Endothelial cell (in vitro differentiated cells): ENCODE measurements around the gene TBPL2. TPM values are rescaled to one million over a fixed set of nuclear protein-coding genes. Genes with fewer than 3 reads are reported as not detected.
"Not testable (repeated sequence)": the region's sequence is repeated elsewhere in the genome, so short reads cannot be mapped to it uniquely, and the experiment has no call there.

Experiments
- DNase-seq: peaks from one replicate; pipeline ENCODE4 v3.0.0; 2021; ENCODE audit warnings: low spot score
- H3K27ac Mint-ChIP-seq: one replicate; pipeline ENCODE4 v1.8.0; 2021; ENCODE audit warnings: mixed read lengths, inconsistent platforms; ENCODE audit not compliant: unreplicated experiment
- H3K27me3 Mint-ChIP-seq: one replicate; pipeline ENCODE4 v1.8.0; 2021; ENCODE audit warnings: mild to moderate bottlenecking, moderate library complexity, mixed read lengths, inconsistent platforms; ENCODE audit not compliant: unreplicated experiment
- H3K36me3 Mint-ChIP-seq: one replicate; pipeline ENCODE4 v1.8.0; 2021; ENCODE audit warnings: mild to moderate bottlenecking, low read depth, mixed read lengths, inconsistent platforms; ENCODE audit not compliant: unreplicated experiment
- H3K4me1 Mint-ChIP-seq: one replicate; pipeline ENCODE4 v1.8.0; 2021; ENCODE audit warnings: mild to moderate bottlenecking, mixed read lengths, inconsistent platforms; ENCODE audit not compliant: unreplicated experiment
- H3K4me3 Mint-ChIP-seq: one replicate; pipeline ENCODE4 v1.8.0; 2021; ENCODE audit warnings: mild to moderate bottlenecking, mixed read lengths, inconsistent platforms; ENCODE audit not compliant: unreplicated experiment
- H3K9me3 Mint-ChIP-seq: one replicate; pipeline ENCODE4 v1.8.0; 2021; ENCODE audit warnings: mixed read lengths, inconsistent platforms; ENCODE audit not compliant: unreplicated experiment
- CTCF ChIP-seq: fragments of 200-600 bp; sonication (generic); IDR thresholded peaks from one replicate; pipeline ENCODE4 v1.5.0; 2021; ENCODE audit warnings: antibody characterized with exemption; ENCODE audit not compliant: unreplicated experiment
- total RNA-seq: library from RNA; stranded (reverse); fragmentation: NEBNext Ultra II Directional; extraction: Animal tissue kit (Norgen Biotek cat#: 25700); gene quantifications from one replicate; pipeline ENCODE4 v1.2.1, GENCODE V29; 2021; ENCODE audit not compliant: unreplicated experiment

TBPL2 gene
- total RNA-seq, 1 donor from 2014 or later = not detected

- no peaks in the 10 kb centered on the region for H3K36me3 Mint-ChIP-seq
- TF ChIP-seq CTCF = no peak
- no peaks in the 10 kb centered on the region for H3K27me3 Mint-ChIP-seq
- H3K27ac Mint-ChIP-seq = no peak overlapping the region
- no peaks in the 10 kb centered on the region for H3K4me1 Mint-ChIP-seq
- H3K9me3 Mint-ChIP-seq = no peaks in the 10 kb centered on the region
- no peak for DNase-seq
- no peak overlapping the region for H3K4me3 Mint-ChIP-seq
Measured at GRCh38 chr14:55473786-55474185, 33.4 kb upstream of the TBPL2 start.

GRCh38 chr14:55470025-55470424 is 29.6 kb upstream of the TBPL2 start:
- Mint-ChIP-seq H3K9me3 (no peaks in the 10 kb centered on the region), H3K27me3 (no peaks in the 10 kb centered on the region), H3K4me1 (no peaks in the 10 kb centered on the region), H3K4me3 (no peak overlapping the region), H3K27ac (no peak overlapping the region), H3K36me3 (no peaks in the 10 kb centered on the region)
- no peak for DNase-seq
- no peak for TF ChIP-seq CTCF

- no peak for DNase-seq
- Mint-ChIP-seq H3K4me3 (no peak overlapping the region), H3K27me3 (peaks cover 1% of the 10 kb centered on the region), H3K9me3 (no peaks in the 10 kb centered on the region), H3K4me1 (no peaks in the 10 kb centered on the region), H3K27ac (no peak overlapping the region), H3K36me3 (no peaks in the 10 kb centered on the region)
- TF ChIP-seq CTCF = no peak
Measured at GRCh38 chr14:55467307-55467706, 26.9 kb upstream of the TBPL2 start.

- Mint-ChIP-seq H3K27me3 (peaks cover 3% of the 10 kb centered on the region), H3K36me3 (peaks cover 5% of the 10 kb centered on the region), H3K4me1 (peaks cover 4% of the 10 kb centered on the region), H3K27ac (no peak overlapping the region), H3K9me3 (no peaks in the 10 kb centered on the region), H3K4me3 (no peak overlapping the region)
- DNase-seq = no peak
- no peak for TF ChIP-seq CTCF
Measured at GRCh38 chr14:55458800-55459515, 18.5 kb upstream of the TBPL2 start.

- H3K36me3 Mint-ChIP-seq = peaks cover 5% of the 10 kb centered on the region
- H3K27ac Mint-ChIP-seq = no peak overlapping the region
- H3K9me3 Mint-ChIP-seq = no peaks in the 10 kb centered on the region
- no peak for TF ChIP-seq CTCF
- peaks cover 6% of the 10 kb centered on the region for H3K4me1 Mint-ChIP-seq
- DNase-seq = no peak
- H3K4me3 Mint-ChIP-seq = no peak overlapping the region
- H3K27me3 Mint-ChIP-seq = peaks cover 2% of the 10 kb centered on the region
Measured at GRCh38 chr14:55457496-55457895, 17.1 kb upstream of the TBPL2 start.

GRCh38 chr14:55456411-55456810 is 16.0 kb upstream of the TBPL2 start:
- not testable (repeated sequence) for DNase-seq, H3K9me3 Mint-ChIP-seq, H3K4me1 Mint-ChIP-seq, H3K4me3 Mint-ChIP-seq, H3K27me3 Mint-ChIP-seq, H3K27ac Mint-ChIP-seq, H3K36me3 Mint-ChIP-seq
